Ectodermal cell (in vitro differentiated cells): ENCODE measurements around the gene CDC40.

Experiments
- H3K27ac ChIP-seq: 2 replicates; pipeline ENCODE4 v1.7.0; 2013; ENCODE audit warnings: mild to moderate bottlenecking, low read depth, low read length; ENCODE audit not compliant: insufficient read depth, poor library complexity, severe bottlenecking
- H3K27me3 ChIP-seq: 2 replicates; pipeline ENCODE4 v1.7.0; 2013; ENCODE audit warnings: mild to moderate bottlenecking, low read length; ENCODE audit not compliant: insufficient read depth, control insufficient read depth, poor library complexity, severe bottlenecking
- H3K36me3 ChIP-seq: one replicate; pipeline ENCODE4 v1.7.0; 2013; ENCODE audit warnings: low read length; ENCODE audit not compliant: control insufficient read depth, insufficient read depth
- H3K4me1 ChIP-seq: one replicate; pipeline ENCODE4 v1.7.0; 2013; ENCODE audit warnings: low read length; ENCODE audit not compliant: control insufficient read depth, insufficient read depth
- H3K4me3 ChIP-seq: 2 replicates; pipeline ENCODE4 v1.7.0; 2013; ENCODE audit warnings: low read depth, low read length, control low read depth; ENCODE audit not compliant: insufficient read depth
- H3K9me3 ChIP-seq: 2 replicates; pipeline ENCODE4 v1.7.0; 2013; ENCODE audit warnings: mild to moderate bottlenecking, low read length, moderate library complexity; ENCODE audit not compliant: control insufficient read depth
- WGBS, 2 experiments: methylation state at CpG; one replicate each; pipeline ENCODE4 v1.1.7; 2013; ENCODE audit warnings: missing lambda C conversion rate in 2 of 2; 5-methylcytosine and 5-hydroxymethylcytosine counted together

CDC40 gene

GRCh38 chr6:110179406-110180227, 610 bp upstream of the CDC40 start, which contains the start of gene WASF1:
Gene WASF1, minus strand, starts transcription at chr6:110179670. Its CDS starts 52,069 bp downstream, at chr6:110127601.
- 0% methylated on average over 62 of the region's 62 CpGs for whole genome bisulfite sequencing, 2 experiments
- Histone ChIP-seq H3K27me3 (no peaks in the 10 kb centered on the region), H3K4me1 (peaks cover 9% of the 10 kb centered on the region), H3K9me3 (no peaks in the 10 kb centered on the region), H3K4me3 (peak within 1 kb of the TSS; percentile 96), H3K27ac (peak within 1 kb of the TSS; percentile 91), H3K36me3 (no peaks in the 10 kb centered on the region)

- 72 to 77% methylated on average over 6 of the region's 6 CpGs for WGBS, 2 experiments
- no peaks in the 10 kb centered on the region for H3K27me3 ChIP-seq
- no peaks in the 10 kb centered on the region for H3K36me3 ChIP-seq
- H3K4me3 ChIP-seq, result peak overlapping the region; percentile 96
- no peak overlapping the region for H3K27ac ChIP-seq
- H3K4me1 ChIP-seq, result peaks cover 9% of the 10 kb centered on the region
- H3K9me3 ChIP-seq, result no peaks in the 10 kb centered on the region
Measured at GRCh38 chr6:110181131-110182030, 1.2 kb downstream of the CDC40 start.

DNA sequence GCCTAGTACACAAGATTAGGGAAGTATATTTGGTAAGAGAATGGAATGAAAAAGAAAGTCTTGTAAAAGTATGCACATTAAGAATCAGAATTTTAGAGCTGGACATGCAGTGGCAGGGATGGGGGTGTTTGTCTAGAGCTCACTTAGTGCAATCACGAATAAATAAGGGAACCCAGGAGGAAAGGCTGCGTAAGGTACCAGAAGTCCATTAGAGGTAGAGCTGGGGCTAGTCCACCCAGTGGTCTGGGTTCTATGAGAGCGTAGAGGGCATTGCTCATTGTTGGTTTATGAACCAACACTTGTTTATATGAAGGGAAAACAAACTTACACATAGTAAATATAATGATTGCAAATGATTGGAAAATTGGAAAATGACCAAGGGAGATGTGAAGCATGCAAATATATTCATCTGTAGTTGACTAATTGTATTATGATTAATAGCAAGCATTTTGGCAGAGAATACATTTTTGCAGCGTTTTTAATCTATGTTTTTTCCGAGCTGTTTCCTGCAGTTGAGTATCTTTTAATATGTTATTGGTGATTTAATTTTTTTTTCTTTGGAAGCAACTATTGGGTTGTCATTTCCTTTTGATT, 3.2 kb downstream of the CDC40 start:
- H3K27me3 ChIP-seq, result no peaks in the 10 kb centered on the region
- no peak overlapping the region for H3K27ac ChIP-seq
- H3K36me3 ChIP-seq, result no peaks in the 10 kb centered on the region
- H3K4me1 ChIP-seq, result peaks cover 9% of the 10 kb centered on the region
- H3K4me3 ChIP-seq, result no peak overlapping the region
- 94 to 95% methylated on average over 5 of the region's 5 CpGs for whole genome bisulfite sequencing, 2 experiments
- H3K9me3 ChIP-seq, result no peaks in the 10 kb centered on the region

DNA sequence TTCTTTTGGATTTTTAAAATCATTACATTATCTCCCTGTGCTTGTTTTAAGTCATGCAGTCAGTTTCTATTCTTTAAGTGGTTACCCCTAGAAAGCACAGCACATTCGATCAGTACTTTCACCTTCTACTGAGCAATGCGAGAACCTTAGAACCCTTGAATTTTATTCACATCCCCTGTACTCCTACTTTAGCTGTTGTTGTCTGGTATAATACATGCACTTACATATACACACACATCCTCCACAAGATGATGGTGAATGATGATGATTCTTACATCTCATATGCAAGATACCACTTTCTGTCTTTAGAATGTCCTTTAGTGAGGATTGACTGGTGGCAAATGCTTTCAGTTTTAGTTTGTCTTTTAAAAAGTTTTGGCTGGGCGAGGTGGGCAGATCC, 5.7 kb downstream of the CDC40 start:
- WGBS, 2 experiments, result 91 to 98% methylated on average over 3 of the region's 3 CpGs
- no peaks in the 10 kb centered on the region for H3K27me3 ChIP-seq
- no peak overlapping the region for H3K4me3 ChIP-seq
- peaks cover 9% of the 10 kb centered on the region for H3K4me1 ChIP-seq
- no peaks in the 10 kb centered on the region for H3K9me3 ChIP-seq
- H3K27ac ChIP-seq, result no peak overlapping the region
- no peaks in the 10 kb centered on the region for H3K36me3 ChIP-seq

GRCh38 chr6:110188791-110189190, 8.6 kb downstream of the CDC40 start:
- H3K4me3 ChIP-seq, result no peak overlapping the region
- no peaks in the 10 kb centered on the region for H3K9me3 ChIP-seq
- no peaks in the 10 kb centered on the region for H3K4me1 ChIP-seq
- H3K27ac ChIP-seq, result no peak overlapping the region
- no peaks in the 10 kb centered on the region for H3K27me3 ChIP-seq
- no peaks in the 10 kb centered on the region for H3K36me3 ChIP-seq

GRCh38 chr6:110190726-110191125, 10.5 kb downstream of the CDC40 start:
- H3K27ac ChIP-seq, result no peak overlapping the region
- 88 to 94% methylated on average over 5 of the region's 6 CpGs for WGBS, 2 experiments
- no peaks in the 10 kb centered on the region for H3K4me1 ChIP-seq
- H3K36me3 ChIP-seq, result no peaks in the 10 kb centered on the region
- H3K4me3 ChIP-seq, result no peak overlapping the region
- no peaks in the 10 kb centered on the region for H3K9me3 ChIP-seq
- no peaks in the 10 kb centered on the region for H3K27me3 ChIP-seq

GRCh38 chr6:110191477-110191876, 11.2 kb downstream of the CDC40 start:
- 86 to 96% methylated on average over 1 to 2 of the region's 2 CpGs for WGBS, 2 experiments
- Histone ChIP-seq H3K27me3 (no peaks in the 10 kb centered on the region), H3K36me3 (no peaks in the 10 kb centered on the region), H3K9me3 (no peaks in the 10 kb centered on the region), H3K4me1 (no peaks in the 10 kb centered on the region), H3K4me3 (no peak overlapping the region), H3K27ac (no peak overlapping the region)

- Histone ChIP-seq H3K4me1 (no peaks in the 10 kb centered on the region), H3K4me3 (no peak overlapping the region), H3K27me3 (no peaks in the 10 kb centered on the region), H3K27ac (no peak overlapping the region), H3K9me3 (no peaks in the 10 kb centered on the region), H3K36me3 (no peaks in the 10 kb centered on the region)
- 93 to 97% methylated on average over 4 of the region's 4 CpGs for WGBS, 2 experiments
Measured at GRCh38 chr6:110195639-110196038, 15.4 kb downstream of the CDC40 start.

DNA sequence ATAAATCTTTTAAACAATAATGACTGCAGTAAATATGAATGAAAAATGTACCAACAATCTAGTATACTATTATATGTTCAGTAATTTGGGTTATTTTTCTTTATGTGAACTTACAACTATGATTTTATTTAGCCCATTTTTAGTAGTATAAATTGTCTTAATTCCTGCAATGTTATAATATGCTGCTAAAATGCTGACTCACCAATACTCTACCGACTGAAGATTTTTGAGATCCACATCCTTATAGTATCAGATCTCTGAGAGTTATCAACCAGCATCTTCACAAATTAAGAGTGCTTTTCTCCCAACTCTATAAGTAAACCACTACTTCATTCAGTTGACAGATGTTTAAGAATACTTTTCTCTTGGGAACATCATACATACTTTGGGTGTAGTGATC, 16.6 kb downstream of the CDC40 start:
- no peak overlapping the region for H3K4me3 ChIP-seq
- no peaks in the 10 kb centered on the region for H3K9me3 ChIP-seq
- H3K27me3 ChIP-seq, result no peaks in the 10 kb centered on the region
- 97 to 100% methylated on average over 1 of the region's 1 CpG for WGBS, 2 experiments
- H3K27ac ChIP-seq, result no peak overlapping the region
- H3K36me3 ChIP-seq, result no peaks in the 10 kb centered on the region
- H3K4me1 ChIP-seq, result no peaks in the 10 kb centered on the region

DNA sequence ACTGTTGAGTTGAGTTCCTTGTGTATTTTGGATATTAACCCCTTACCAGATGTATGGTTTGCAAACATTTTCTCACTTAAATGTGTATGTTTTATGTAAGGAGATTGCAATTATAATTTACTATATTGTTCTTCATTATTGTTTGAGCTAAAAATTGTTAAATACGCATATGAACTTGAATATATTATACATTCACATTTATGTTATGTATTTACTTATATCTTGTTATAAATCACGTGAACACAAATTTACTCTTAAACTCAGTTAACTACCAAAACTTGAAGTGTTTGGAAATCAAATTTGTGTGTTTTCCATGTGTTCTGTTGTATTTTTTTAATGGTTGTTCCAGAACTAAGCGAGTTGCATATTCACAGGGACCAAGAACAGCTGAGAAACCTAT, 18.3 kb downstream of the CDC40 start:
- H3K27ac ChIP-seq, result no peak overlapping the region
- WGBS, 2 experiments, result 98 to 100% methylated on average over 1 of the region's 3 CpGs
- H3K27me3 ChIP-seq, result no peaks in the 10 kb centered on the region
- no peaks in the 10 kb centered on the region for H3K36me3 ChIP-seq
- H3K9me3 ChIP-seq, result no peaks in the 10 kb centered on the region
- H3K4me1 ChIP-seq, result no peaks in the 10 kb centered on the region
- no peak overlapping the region for H3K4me3 ChIP-seq
